Endometrial microvascular endothelial cells (primary cell): ENCODE data around the gene GRK1. TPM values are rescaled to one million over a fixed set of nuclear protein-coding genes. Genes with fewer than 3 reads are reported as not detected.

Experiments
- in situ Hi-C: cut with HindIII; loops from 2 replicates; pipeline ENCODE4 v1.10.0; 2017; ENCODE audit warnings: low sequenced_read_pairs, low pct_unique_long_range_greater_than_20kb; ENCODE audit errors: inconsistent ontology term
- total RNA-seq: library from RNA; depleted of rRNA; stranded (reverse); fragments of >200 nt; gene quantifications from one replicate; pipeline ENCODE4 v1.2.3, GENCODE V29; 2015; ENCODE audit errors: inconsistent ontology term

Gene GRK1
- total RNA-seq, 1 donor from 2014 or later, result not detected

DNA sequence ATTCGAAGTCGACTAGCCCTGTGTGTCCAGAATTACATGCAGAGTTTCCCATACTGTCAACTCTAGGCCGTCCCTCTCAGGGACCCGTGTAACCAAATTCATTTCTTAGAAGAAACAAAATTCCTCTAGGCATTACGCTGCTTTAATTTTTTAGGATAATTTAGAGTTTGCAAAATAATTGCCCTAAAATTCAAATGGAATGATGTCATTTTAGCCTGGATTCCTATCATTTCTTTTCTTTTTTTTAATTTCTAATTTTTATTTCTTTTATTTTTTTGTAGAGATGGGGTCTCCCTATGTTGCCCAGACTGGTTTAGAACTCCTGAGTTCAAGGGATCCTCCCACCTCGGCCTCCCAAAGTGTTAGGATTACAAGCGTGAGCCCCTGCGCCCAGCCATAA lies 7.7 kb upstream of the GRK1 start:
- in situ Hi-C loops, result no loop called here

DNA sequence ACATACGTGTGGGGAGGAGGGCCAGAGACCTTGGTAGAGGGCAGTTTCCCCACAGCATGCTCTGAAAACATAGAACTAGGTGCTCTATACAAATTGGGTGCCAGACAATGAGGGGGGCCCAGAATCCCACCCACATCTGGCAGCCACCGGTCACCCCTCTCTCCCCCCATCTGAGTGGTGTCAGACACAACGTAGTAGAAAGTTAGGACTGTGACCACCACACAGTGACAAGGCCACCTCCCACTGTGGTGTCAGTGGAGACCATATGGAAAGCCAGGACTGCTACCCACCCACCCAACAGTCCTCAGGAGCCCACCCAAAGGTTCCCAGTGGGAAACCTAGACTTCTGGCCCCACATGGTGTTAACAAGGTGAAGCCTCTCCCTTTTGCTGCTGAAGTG lies 7.0 kb upstream of the GRK1 start:
- in situ Hi-C loops, result no loop called here

DNA sequence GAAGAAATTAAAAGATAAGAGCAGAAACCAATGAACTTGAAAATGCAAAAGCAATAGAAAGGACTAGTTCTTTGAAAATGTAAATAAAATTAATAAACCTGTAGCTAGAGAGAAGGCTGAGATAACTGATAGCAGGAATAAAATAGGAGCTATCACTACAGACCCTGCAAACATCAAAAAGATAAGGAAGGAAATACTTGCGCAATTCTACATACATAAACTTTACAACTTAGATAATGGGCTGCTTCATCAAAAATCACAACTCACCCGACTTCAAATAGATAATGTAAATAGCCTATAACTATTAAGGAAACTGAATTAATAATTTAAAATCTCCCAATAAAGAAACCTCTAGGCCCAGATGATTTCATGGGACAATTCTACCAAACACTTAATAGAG lies 5.5 kb upstream of the GRK1 start:
- in situ Hi-C loops, result no loop called here

DNA sequence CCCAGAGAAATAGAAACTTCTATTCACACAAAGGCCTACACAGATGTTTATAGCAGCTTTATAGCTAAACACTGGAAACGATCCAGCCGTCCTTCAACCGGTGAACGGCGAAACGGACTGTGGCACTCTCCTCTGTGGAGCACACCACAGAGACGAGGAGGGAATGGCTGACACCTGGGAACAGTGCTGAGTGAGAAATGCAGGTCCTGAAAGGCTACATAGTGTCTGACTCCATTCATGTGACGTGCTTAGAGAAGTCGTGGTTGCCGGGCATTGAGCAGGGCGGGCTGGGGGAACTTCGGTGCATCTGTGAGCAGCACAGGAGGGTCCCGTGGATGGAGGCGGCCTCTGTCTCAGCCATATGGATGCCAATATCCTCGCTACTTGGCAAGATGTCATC lies 3.1 kb upstream of the GRK1 start:
- in situ Hi-C loops, result no loop called here

DNA sequence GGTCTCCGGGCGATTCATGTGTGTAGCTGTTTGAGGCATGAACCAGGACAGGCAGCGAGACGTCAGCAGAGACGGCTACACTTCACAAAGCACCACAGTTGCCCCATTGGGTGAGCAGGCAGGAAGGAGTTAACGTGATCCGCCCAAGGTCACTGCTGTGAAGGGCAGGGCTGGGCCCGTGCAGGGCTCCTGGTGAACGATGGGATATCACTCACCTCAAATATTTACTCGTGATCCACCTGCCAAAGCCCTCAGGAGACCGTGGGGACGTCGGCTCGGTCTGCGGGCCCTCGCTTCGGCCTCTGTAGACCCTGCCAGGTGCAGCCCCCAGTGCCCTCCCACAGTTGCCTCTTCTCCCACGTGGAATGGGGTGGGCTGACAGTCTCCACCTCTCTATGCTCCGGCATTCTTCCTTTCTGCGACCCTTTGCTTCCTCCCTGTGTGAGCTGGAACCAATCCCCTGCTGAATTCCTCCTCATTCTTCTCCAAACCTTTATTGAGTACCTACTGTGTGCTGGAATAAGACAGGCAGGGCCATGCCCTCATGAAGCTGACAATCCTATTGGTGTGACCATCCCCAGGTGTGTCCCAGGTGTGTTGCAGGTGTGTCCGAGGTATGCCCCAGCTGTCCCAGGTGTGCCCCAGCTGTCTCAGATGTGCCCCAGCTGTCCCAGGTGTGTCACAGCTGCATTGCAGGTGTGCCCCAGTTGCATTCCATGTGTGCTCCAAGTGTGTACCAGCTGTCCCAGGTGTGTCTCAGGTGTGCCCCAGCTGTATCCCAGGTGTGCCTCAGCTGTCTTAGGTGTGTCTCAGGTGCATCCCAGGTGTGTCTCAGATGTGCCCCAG lies 2.0 kb upstream of the GRK1 start:
- in situ Hi-C loops, result no loop called here

DNA sequence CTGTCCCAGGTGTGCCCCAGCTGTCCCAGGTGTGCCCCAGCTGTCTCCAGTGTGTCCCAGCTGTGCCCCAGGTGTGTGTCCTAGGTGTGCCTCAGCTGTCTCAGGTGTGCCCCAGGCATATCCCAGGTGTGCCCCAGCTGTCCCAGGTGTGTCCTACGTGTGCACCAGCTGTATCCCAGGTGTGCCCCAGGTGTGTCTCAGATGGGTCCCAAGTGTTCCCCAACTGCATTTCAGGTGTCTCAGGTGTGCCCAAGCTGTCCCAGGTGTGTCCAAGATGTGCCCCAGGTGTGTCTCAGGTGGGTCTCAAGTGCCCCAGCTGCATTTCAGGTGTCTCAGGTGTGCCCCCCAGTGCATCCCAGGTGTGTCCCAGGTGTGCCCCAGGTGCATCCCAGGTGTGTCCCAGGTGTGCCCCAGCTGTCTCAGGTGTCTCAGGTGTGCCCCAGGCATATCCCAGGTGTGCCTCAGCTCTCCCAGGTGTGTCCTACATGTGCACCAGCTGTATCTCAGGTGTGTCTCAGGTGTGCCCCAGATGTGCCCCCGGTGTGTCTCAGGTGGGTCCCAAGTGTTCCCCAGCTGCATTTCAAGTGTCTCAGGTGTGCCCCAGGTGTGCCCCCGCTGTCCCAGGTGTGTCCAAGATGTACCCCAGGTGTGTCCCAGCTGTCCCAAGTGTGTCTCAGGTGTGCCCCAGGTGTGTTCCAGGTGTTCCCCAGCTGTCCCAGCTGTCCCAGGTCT lies 1.3 kb upstream of the GRK1 start:
- in situ Hi-C loops, result no loop called here

DNA sequence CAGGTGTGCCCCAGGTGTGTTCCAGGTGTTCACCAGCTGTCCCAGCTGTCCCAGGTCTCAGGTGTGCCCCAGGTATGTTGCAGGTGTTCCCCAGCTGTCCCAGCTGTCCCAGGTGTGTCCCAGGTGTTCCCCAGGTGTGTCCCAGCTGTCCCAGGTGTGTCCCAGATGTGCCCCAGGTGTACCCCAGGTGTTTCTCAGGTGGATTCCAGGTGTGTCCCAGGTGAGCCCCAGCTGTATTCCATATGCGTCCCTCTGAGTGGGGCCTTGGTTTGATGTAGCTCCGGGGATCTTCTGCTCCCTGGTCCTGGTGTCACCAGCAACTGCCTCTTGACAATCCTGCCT lies 719 bp upstream of the GRK1 start:
- in situ Hi-C loops, result no loop called here

DNA sequence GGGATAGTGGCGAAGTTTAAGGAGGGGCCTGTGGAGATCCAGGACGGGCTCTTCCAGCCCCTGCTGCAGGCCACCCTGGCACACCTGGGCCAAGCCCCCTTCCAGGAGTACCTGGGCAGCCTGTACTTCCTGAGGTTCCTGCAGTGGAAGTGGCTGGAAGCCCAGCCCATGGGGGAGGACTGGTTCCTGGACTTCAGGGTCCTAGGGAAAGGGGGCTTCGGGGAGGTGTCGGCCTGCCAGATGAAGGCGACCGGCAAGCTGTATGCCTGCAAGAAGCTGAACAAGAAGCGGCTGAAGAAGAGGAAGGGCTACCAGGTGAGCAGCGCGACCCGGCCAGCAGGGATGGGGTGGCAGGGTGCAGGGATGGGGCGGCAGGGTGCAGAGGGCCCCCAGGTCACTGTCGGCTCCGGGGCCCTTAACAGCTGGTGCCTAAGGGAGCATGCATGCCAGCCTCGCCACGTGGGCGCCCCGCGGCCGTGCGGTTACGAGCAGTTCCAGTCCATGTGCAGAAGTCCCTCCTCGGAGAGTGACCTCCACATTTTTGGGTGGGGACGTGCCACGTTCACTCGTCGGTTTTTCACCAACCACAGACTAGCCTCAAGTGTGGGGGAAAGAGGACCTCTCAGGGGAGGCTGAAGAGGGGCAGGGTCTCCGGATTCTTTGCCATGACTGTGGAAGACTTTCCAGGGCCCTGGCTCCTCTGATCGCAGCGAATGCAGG lies 912 bp downstream of the GRK1 start:
- in situ Hi-C loops, result no loop called here

DNA sequence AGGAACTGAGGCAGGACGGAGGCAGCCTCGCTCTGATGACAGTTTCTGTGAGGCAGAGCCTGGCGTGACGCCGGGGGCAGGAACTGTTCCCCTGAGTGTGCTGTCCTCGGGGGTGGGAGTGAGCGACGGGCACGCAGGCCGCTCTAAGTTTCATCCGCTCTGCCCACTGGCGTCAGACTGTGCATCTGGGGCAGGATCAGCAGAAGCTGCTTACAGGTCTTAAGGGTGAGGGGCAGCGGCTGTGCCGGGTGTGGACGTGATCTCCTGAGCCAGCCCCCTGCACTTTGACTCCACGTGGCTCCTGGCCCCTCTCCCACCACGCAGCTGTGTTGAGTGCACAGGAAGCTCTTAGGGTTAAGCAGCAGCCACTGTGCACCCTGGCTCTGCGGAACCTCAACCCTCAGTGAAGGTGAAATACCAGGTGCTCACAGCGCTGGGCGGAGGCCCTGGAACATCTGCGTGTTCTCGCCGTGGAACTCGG lies 1.5 kb downstream of the GRK1 start:
- in situ Hi-C loops, result no loop called here

DNA sequence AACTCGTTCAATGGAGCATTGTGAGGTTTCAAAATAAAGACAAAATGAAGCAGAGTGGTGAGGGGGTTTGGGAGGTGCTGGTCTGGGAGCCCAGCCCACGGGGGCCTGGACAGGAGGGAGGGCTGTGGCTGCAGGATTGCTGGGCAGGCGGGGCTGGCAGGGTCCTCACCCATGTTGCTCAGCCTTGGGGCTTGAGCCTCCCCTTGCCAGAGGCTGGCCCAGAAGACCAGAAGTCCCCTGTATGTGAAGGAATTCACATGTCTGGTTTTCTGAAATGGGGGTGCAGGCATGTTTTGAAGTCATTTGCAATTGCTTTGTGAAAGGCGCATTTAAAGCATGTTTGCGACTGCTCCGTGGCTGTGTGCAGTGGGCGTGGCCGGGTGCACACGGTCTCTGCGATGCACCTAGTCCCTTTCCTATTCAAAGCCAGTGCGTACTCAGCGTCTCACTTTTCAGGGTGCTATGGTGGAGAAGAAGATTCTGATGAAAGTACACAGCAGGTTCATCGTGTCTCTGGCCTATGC lies 2.3 kb downstream of the GRK1 start:
- in situ Hi-C loops, result no loop called here

DNA sequence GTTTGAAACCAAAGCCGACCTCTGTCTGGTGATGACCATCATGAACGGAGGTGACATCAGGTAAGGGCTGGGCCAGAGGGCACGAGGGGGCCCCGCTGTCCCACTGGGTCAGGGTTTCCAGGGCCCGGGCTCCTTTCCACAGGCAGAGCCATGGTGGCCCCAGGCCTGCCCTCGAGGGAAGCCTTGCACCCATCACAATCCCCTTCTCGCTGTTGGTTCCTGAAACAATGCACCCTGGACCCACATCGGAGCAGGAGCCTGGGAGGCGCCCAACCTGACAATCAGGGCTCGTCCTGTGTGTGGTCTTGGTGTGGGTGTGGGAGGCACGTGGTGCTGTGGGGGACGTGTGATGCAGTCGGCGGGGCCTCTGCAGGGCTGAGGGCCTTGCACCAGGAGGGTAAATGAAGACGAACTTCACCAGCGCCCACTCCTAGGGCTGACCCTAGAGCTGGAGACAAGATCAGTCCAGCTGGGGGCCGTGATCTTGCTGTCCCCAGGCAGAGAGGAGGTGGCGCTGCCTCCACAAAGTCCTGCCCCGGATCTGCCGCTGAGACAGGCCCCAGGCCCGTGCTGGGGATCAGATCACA lies 2.8 kb downstream of the GRK1 start:
- in situ Hi-C loops, result no loop called here

DNA sequence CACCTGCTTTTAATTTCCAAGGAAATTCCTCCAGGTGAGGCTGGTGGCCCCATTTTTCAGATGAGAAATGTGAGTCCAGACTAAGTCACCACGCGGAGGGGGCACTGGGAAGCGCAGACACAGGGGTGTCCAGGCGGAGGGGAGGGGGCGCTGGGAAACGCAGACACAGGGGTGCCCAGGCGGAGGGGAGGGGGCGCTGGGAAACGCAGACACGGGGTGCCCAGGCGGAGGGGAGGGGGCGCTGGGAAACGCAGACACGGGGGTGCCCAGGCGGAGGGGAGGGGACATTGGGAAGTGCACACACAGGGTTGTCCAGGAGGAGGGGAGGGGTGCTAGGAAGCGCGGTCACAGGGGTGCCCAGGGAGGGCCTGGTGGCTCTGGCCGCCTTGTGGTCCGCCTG lies 3.5 kb downstream of the GRK1 start:
- in situ Hi-C loops, result no loop called here

DNA sequence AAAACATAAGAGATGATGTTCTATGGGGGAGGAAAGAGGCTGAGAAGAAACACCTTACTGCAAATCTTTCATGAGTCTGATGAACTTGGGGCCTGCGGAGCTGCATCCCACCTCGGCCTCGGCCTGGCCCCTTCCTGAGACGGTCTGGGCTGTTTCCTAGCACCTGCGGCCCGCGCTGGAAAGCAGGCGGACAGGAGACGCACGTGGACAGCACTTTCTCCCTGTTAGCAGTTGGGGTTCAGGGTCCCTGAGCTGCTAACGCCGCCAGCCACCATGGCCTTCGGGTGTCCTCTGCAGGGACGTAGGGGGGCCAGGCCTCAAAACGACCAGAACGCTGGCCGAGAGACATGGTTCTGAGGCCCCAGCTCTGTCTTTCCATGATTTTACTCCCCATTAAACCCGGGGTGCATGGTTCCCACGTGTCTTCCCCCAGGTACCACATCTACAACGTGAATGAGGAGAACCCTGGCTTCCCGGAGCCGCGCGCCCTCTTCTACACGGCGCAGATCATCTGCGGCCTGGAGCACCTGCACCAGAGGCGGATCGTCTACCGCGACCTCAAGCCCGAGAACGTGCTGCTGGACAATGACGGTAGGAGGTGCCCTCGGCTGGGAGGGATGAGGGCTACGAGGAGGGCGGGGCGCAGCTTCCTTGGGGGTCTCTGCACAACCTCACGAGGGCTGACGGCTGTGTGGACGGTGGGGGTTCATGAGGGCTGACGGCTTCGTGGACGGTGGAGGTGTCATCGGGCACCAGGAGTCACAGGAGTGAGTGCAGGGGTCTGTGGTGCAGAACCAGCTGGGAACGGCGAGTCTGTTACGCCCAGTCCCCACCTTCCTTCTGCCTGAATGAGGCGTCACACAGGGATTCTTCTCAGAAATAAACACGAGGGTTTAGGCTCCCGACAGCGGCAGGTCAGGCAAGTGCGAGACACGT lies 4.3 kb downstream of the GRK1 start:
- in situ Hi-C loops, result no loop called here

DNA sequence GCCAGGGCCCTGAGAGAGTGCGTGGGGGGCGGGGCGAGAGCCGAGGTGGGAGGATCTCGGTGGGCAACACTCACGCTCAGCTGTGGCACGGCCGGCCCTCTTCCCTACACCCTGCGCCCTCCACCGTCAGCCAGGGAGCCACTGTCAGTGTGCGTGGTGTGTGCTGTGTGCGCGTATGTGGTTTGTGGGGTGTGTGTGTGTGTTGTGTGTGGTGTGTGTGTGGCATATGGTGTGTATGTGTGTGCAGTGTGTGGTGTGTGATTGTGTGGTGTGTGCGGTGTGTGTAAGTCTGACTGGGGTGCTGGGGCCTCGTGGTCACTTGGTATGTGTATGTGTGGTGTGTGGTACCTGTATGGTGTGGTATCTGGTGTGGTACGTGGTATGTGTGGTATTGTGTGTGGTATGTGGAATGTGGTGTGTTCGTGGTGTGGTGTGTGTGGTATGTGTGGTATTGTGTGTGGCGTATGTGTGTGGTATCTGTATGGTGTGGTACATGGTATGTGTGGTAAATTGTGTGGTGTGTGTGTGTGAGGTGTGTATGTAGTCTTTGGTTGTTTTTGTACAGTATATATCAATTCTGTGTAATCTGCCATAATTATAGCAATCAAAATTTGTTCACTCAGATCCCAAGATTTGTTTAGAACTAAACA lies 5.1 kb downstream of the GRK1 start:
- in situ Hi-C loops, result no loop called here

DNA sequence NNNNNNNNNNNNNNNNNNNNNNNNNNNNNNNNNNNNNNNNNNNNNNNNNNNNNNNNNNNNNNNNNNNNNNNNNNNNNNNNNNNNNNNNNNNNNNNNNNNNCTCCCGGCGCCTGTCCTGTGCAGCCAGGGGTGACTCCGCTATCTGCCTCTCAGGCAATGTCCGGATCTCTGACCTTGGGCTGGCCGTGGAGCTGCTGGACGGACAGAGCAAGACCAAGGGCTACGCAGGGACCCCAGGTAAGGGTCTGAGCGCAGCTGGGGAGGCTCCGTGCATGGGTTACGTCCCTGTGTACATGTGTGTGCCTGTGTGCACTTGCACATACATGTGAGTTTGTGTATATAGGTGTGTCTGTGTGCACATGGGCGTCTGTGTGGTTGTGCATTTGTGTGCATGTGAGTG lies 55.9 kb downstream of the GRK1 start:
- in situ Hi-C loops, result no loop called here

DNA sequence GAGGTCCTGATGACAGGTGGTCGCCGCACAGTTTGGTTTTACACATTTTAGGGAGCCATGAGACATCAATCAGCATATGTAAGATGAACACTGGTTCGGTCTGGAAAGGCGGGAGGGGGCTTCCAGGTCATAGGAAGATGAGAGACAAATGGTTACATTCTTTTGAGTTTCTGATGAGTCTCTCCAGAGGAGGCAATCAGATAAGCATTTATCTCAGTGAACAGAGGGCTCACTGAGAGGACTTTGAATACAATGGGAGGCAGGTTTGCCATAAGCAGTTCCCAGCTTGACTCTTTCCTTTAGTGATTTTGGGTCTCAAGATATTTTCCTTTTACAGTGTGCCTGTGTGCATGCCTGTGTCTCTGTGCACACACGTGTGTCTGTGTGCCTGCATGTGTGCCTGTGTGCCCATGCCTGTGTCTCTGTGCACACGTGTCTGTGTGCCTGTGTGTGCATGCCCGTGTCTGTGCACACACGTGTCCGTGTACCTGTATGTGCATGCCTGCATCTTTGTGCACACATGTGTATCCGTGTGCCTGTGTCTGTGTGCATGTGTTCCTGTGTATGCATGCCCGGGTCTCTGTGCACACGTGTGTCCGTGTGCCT lies 56.5 kb downstream of the GRK1 start:
- in situ Hi-C loops, result no loop called here

DNA sequence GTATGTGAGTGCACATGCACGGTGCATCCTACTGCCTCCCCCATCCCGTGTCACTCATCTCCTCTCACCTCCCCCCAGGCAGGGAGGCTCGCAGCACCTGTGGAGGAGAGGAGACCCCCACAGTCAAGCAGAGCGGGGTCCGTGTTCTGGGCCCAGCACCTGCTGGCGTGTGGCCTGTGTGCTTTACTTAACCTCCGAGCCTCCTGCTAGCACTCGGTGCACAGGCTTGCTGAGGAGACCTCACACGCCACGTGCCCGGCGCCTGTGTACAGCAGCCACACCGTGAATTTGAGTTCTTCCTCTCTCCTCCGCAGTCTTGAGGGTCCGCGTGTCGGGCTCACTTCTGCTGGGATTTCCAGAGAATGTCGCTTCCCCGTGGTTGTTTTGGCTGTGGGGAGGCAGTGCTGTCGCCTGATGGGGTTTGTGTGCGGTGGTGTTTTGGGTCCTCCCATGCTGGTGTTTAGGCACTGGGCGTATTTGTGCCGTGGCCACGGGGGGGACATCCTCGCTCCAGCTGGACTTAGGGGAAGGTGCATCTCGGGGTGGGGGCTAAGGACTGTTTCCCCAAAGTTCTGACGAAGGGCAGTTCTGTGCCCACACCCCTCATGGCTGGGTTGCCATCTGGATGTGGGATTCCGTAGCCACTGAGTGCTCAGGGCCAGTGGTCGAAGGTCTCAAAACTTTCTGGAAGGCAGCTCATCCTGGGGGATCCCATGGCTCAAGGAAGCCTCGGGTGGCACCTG lies 57.2 kb downstream of the GRK1 start:
- in situ Hi-C loops, result no loop called here
